K562 (cell line): Measurements from ENCODE around the gene NFIC. TPM values are rescaled to one million over a fixed set of nuclear protein-coding genes. Genes with fewer than 3 reads are reported as not detected.
A peak's percentile ranks its signal among the peaks of the same experiment; 100 is the strongest.

ENCODE experiments used
- ATAC-seq: fragments of 200-7000 bp; cut with Tn5 transposase; 3 replicates; pipeline ENCODE4 v1.9.1; 2020; ENCODE audit warnings: moderate library complexity
- BruUV-seq: library from RNA; stranded (reverse); fragments of 400-500 nt; replicated peaks from 2 replicates; lab custom pipeline; 2021; lab: Mats Ljungman, UMichigan
- CTCF ChIA-PET: fragments of 300-600 bp; formaldehyde crosslinking; extraction: SDS; loops from one replicate; lab custom pipeline; 2021; ENCODE audit warnings: low intra/inter-chr PET ratio; lab: Yijun Ruan, JAX
- POLR2A ChIA-PET: fragments of 300-600, 350-650 bp; sonication (Branson Sonifier 250); formaldehyde crosslinking; extraction: SDS; loops from one replicate; lab custom pipeline; 2021; ENCODE audit warnings: antibody characterized with exemption, inconsistent platforms; lab: Yijun Ruan, JAX
- DNase-seq, 4 experiments: peaks; one replicate each; pipeline versions ENCODE4 v3.0.0 to v3.0.0-alpha.2; 2011 to 2018; ENCODE audit warnings: low spot score in 3 of 4, mixed read lengths in 3 of 4; ENCODE audit errors: extremely low read depth in 1 of 4
- FAIRE-seq: peaks from 2 replicates; lab custom pipeline; 2011; peaks lifted over from hg19 to GRCh38; lab: Jason Lieb, UNC
- H2AFZ ChIP-seq: 2 replicates; pipeline ENCODE4 v1.6.0; 2011; ENCODE audit warnings: low read depth, low read length, control low read depth, inconsistent platforms
- H3K27ac ChIP-seq: fragments of 200-600 bp; 3 replicates; pipeline ENCODE4 v1.8.0; 2011; ENCODE audit warnings: low read depth, mild to moderate bottlenecking, control low read depth, inconsistent platforms, low read length, moderate library complexity, mixed read lengths; ENCODE audit errors: extremely low read depth
- H3K27me3 ChIP-seq, 2 experiments: fragments of 300-600 bp in 1 of 2; 2 replicates in 1 of 2; 3 replicates in 1 of 2; pipeline versions ENCODE4 v1.6.0 to v1.8.0; 2011; ENCODE audit warnings: inconsistent platforms in 2 of 2, low read length in 2 of 2, mild to moderate bottlenecking in 1 of 2, mixed read lengths in 1 of 2, moderate library complexity in 1 of 2; ENCODE audit not compliant: control insufficient read depth in 2 of 2, insufficient read depth in 2 of 2
- H3K36me3 ChIP-seq: fragments of 300-600 bp; 3 replicates; pipeline ENCODE4 v1.8.0; 2011; ENCODE audit warnings: mild to moderate bottlenecking, low read length, inconsistent platforms; ENCODE audit not compliant: control insufficient read depth, insufficient read depth
- H3K4me1 ChIP-seq, 2 experiments: fragments of 200-600 bp in 1 of 2; replicated peaks in 1 of 2; 2 replicates in 1 of 2; 3 replicates in 1 of 2; pipeline versions ENCODE4 v1.5.1 to v1.8.0; 2011; ENCODE audit warnings: inconsistent platforms in 2 of 2, low read length in 2 of 2, mild to moderate bottlenecking in 1 of 2, mixed read lengths in 1 of 2, moderate library complexity in 1 of 2; ENCODE audit not compliant: control insufficient read depth in 2 of 2, insufficient read depth in 2 of 2
- H3K4me2 ChIP-seq: 2 replicates; pipeline ENCODE4 v1.6.1; 2011; ENCODE audit warnings: low read length, control low read depth, inconsistent platforms, mixed read lengths; ENCODE audit not compliant: insufficient read depth
- H3K4me3 ChIP-seq: fragments of 200-600 bp; sonication (generic), shearing (Covaris generic); 2 replicates; pipeline ENCODE4 v1.5.1; 2016; ENCODE audit warnings: control low read depth, inconsistent platforms
- H3K79me2 ChIP-seq: fragments of 200-600 bp; 3 replicates; pipeline ENCODE4 v1.8.0; 2011; ENCODE audit warnings: low read length, inconsistent platforms; ENCODE audit not compliant: control insufficient read depth, insufficient read depth
- H3K9ac ChIP-seq, 2 experiments: 2 replicates each; pipeline versions ENCODE4 v1.6.0 to v1.6.1; 2011; ENCODE audit warnings: low read depth in 2 of 2, low read length in 2 of 2, control low read depth in 1 of 2, inconsistent platforms in 1 of 2, mild to moderate bottlenecking in 1 of 2, mixed read lengths in 1 of 2; ENCODE audit not compliant: insufficient read depth in 1 of 2
- H3K9me1 ChIP-seq: one replicate; pipeline ENCODE4 v1.6.0; 2011; ENCODE audit warnings: inconsistent platforms, mild to moderate bottlenecking, low read length, moderate library complexity; ENCODE audit not compliant: control insufficient read depth, insufficient read depth
- H3K9me3 ChIP-seq: replicated peaks from 2 replicates; pipeline ENCODE4 v1.5.1; 2011; ENCODE audit warnings: low read depth, low read length, inconsistent platforms; ENCODE audit not compliant: control insufficient read depth, insufficient read depth
- H4K20me1 ChIP-seq: replicated peaks from 2 replicates; pipeline ENCODE4 v1.6.1; 2011; ENCODE audit warnings: low read length, inconsistent platforms, mixed read lengths; ENCODE audit not compliant: control insufficient read depth, insufficient read depth
- BCOR ChIP-seq: fragments of 450-650 bp; IDR thresholded peaks from 2 replicates; pipeline ENCODE4 v1.6.1; 2016
- CBFB ChIP-seq: sonication (generic); formaldehyde crosslinking; IDR thresholded peaks from 2 replicates; pipeline ENCODE4 v1.4.0; 2020; ENCODE audit warnings: mild to moderate bottlenecking, missing genetic modification reagents
- ELF4 ChIP-seq: fragments of 450-650 bp; formaldehyde crosslinking; IDR thresholded peaks from 2 replicates; pipeline ENCODE4 v1.4.0; 2022; ENCODE audit warnings: missing genetic modification characterization
- SRSF7 ChIP-seq: fragments of 200-400 bp; formaldehyde crosslinking; optimal IDR thresholded peaks from 2 replicates; pipeline ENCODE3; 2017; ENCODE audit warnings: mild to moderate bottlenecking, low read depth, low read length
- ZKSCAN8 ChIP-seq: fragments of 200-800 bp; sonication (Bioruptor generic); IDR thresholded peaks from 2 replicates; pipeline ENCODE4 v1.6.1; 2016; ENCODE audit warnings: missing genetic modification characterization, missing compliant biosample characterization
- ZNF197 ChIP-seq: fragments of 200-800 bp; sonication (Bioruptor generic); IDR thresholded peaks from 2 replicates; pipeline ENCODE4 v1.6.1; 2016; ENCODE audit warnings: low read depth, missing genetic modification characterization, missing compliant biosample characterization
- ZNF253 ChIP-seq: fragments of 250-450 bp; sonication (Bioruptor Pico); conservative IDR thresholded peaks from 2 replicates; pipeline ENCODE4 v1.6.1; 2021; ENCODE audit warnings: mild to moderate bottlenecking
- WGBS: fragments of 100-300 bp; shearing (Covaris generic); methylation state at CpG from one replicate; pipeline ENCODE4 v1.1.6; 2016; ENCODE audit warnings: low coverage, mixed read lengths; ENCODE audit not compliant: insufficient coverage; ENCODE audit errors: missing lambda C conversion rate; 5-methylcytosine and 5-hydroxymethylcytosine counted together
- in situ Hi-C: fragments of 300-500 bp; cut with MboI; formaldehyde crosslinking; loops from 4 replicates; pipeline ENCODE4 v1.15.0; 2018; ENCODE audit warnings: inconsistent platforms, mixed read lengths
- intact Hi-C: fragments of 100-400 bp; cut with micrococcal nuclease; formaldehyde crosslinking; loops from 2 replicates; pipeline ENCODE4 v1.14.2; 2022
- polyA plus RNA-seq, 8 experiments: library from polyadenylated mRNA; depleted of rRNA in 4 of 8; stranded (reverse) in 5 of 8; unstranded in 3 of 8; fragments of >200 nt; fragmentation: Nextera tagmentation in 2 of 8; fragmentation: Illumina TruSeq in 1 of 8; extraction: Ambion mirVana in 2 of 8; extraction: Trizol in 1 of 8; gene quantifications; 2 replicates each; pipeline versions ENCODE4 v1.2.1 to v1.2.3, GENCODE V29; 2011 to 2014; ENCODE audit warnings: inconsistent platforms in 1 of 8, missing spikeins in 1 of 8
- total RNA-seq, 7 experiments: library from RNA; depleted of rRNA in 6 of 7; stranded (reverse); fragments of >200 nt in 6 of 7; fragmentation: Illumina TruSeq in 2 of 7; extraction: Trizol in 2 of 7; gene quantifications; 2 replicates each; pipeline versions ENCODE4 v1.2.1 to v1.2.3, GENCODE V29; 2011 to 2021; ENCODE audit warnings: low replicate concordance in 1 of 7
- TF ChIP-seq, protein P1 (sequence below): fragments of 450-650 bp; IDR thresholded peaks from 2 replicates; pipeline ENCODE4 v1.6.1; 2016; ENCODE audit warnings: antibody characterized with exemption
- TF ChIP-seq, protein P2 (sequence below): sonication (generic); formaldehyde crosslinking; IDR thresholded peaks from 2 replicates; pipeline ENCODE4 v1.8.0; 2022; ENCODE audit warnings: mild to moderate bottlenecking, missing genetic modification reagents
- TF ChIP-seq, protein P3 (sequence below): fragments of 450-650 bp; IDR thresholded peaks from 2 replicates; pipeline ENCODE4 v1.6.1; 2017; ENCODE audit warnings: antibody characterized with exemption, mild to moderate bottlenecking
- TF ChIP-seq, protein P4 (sequence below): fragments of 250-450 bp; sonication (Bioruptor Pico); IDR thresholded peaks from 2 replicates; pipeline ENCODE4 v1.9.0; 2021; ENCODE audit warnings: mild to moderate bottlenecking

The NFIC gene
- total and polyA plus RNA-seq, 9 of the 15 experiments (the other 6 are each of a cell fraction or from before 2014, with no cell fraction given), result 0.71 to 62.1 (median 6.9) TPM

- H3K9me1 ChIP-seq, result no peaks in the 10 kb centered on the region
- H3K79me2 ChIP-seq, result peaks cover 83% of the 10 kb centered on the region
- H3K9me3 ChIP-seq, result no peaks in the 10 kb centered on the region
- TF ChIP-seq ELF4 (CRISPR knock-in tag) (no peak), ZKSCAN8 (peak; percentile 40; the same call in 1 of the 2 replicates), CBFB (no peak), ZNF197 (CRISPR knock-in tag) (no peak), ZNF253 (CRISPR knock-in tag) (no peak), BCOR (0 out of 2 replicates have a peak, but pooled peaks have one; percentile 10), SRSF7 (no peak)
- TF ChIP-seq, protein P1, sequence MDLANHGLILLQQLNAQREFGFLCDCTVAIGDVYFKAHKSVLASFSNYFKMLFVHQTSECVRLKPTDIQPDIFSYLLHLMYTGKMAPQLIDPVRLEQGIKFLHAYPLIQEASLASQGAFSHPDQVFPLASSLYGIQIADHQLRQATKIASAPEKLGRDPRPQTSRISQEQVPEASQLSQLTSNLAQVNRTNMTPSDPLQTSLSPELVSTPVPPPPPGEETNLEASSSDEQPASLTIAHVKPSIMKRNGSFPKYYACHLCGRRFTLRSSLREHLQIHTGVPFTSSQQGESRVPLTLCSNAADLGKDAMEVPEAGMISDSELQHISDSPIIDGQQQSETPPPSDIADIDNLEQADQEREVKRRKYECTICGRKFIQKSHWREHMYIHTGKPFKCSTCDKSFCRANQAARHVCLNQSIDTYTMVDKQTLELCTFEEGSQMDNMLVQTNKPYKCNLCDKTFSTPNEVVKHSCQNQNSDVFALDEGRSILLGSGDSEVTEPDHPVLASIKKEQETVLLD, result no peak
- TF ChIP-seq, protein P2, sequence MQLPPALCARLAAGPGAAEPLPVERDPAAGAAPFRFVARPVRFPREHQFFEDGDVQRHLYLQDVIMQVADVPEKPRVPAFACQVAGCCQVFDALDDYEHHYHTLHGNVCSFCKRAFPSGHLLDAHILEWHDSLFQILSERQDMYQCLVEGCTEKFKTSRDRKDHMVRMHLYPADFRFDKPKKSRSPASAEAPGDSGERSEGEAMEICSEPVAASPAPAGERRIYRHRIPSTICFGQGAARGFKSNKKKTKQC (CRISPR knock-in tag), result no peak
- TF ChIP-seq, protein P3, sequence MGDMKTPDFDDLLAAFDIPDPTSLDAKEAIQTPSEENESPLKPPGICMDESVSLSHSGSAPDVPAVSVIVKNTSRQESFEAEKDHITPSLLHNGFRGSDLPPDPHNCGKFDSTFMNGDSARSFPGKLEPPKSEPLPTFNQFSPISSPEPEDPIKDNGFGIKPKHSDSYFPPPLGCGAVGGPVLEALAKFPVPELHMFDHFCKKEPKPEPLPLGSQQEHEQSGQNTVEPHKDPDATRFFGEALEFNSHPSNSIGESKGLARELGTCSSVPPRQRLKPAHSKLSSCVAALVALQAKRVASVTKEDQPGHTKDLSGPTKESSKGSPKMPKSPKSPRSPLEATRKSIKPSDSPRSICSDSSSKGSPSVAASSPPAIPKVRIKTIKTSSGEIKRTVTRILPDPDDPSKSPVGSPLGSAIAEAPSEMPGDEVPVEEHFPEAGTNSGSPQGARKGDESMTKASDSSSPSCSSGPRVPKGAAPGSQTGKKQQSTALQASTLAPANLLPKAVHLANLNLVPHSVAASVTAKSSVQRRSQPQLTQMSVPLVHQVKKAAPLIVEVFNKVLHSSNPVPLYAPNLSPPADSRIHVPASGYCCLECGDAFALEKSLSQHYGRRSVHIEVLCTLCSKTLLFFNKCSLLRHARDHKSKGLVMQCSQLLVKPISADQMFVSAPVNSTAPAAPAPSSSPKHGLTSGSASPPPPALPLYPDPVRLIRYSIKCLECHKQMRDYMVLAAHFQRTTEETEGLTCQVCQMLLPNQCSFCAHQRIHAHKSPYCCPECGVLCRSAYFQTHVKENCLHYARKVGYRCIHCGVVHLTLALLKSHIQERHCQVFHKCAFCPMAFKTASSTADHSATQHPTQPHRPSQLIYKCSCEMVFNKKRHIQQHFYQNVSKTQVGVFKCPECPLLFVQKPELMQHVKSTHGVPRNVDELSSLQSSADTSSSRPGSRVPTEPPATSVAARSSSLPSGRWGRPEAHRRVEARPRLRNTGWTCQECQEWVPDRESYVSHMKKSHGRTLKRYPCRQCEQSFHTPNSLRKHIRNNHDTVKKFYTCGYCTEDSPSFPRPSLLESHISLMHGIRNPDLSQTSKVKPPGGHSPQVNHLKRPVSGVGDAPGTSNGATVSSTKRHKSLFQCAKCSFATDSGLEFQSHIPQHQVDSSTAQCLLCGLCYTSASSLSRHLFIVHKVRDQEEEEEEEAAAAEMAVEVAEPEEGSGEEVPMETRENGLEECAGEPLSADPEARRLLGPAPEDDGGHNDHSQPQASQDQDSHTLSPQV, result no peak
- TF ChIP-seq, protein P4, sequence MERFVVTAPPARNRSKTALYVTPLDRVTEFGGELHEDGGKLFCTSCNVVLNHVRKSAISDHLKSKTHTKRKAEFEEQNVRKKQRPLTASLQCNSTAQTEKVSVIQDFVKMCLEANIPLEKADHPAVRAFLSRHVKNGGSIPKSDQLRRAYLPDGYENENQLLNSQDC (CRISPR knock-in tag), result no peak
- DNase-seq (no peak), ATAC-seq (no peak), FAIRE-seq (no peak)
- BruUV-seq, result no TSS peak
- H3K4me2 ChIP-seq, result no peak overlapping the region
- no peak overlapping the region for H2AFZ ChIP-seq
- peaks cover 34% of the 10 kb centered on the region for H4K20me1 ChIP-seq
- ChIA-PET CTCF (no interaction called here), POLR2A (interaction anchor here (1.0 kb wide), 1 partner anchor 15 kb away, joined by 4 read pairs; no protein-coding TSS in a partner anchor)
- WGBS, result 88% methylated on average over 11 of the region's 15 CpGs
- H3K27me3 ChIP-seq, result no peaks in the 10 kb centered on the region
- H3K4me3 ChIP-seq, result no peak overlapping the region
- H3K9ac ChIP-seq, result no peak overlapping the region
- H3K36me3 ChIP-seq, result peaks cover 70% of the 10 kb centered on the region; the same call in 2 of the 3 replicates
- intact Hi-C loops (no loop called here), in situ Hi-C loops (no loop called here)
- H3K27ac ChIP-seq, result no peak overlapping the region
- H3K4me1 ChIP-seq, result peaks cover 0 to 26% of the 10 kb centered on the region in 2 experiments; a peak in 2 of 5 replicates
These were observed 40.3 kb downstream of the NFIC start for GRCh38 chr19:3406571-3407111.
